ENCODE results near the gene BGLAP.

Gene BGLAP

DNA sequence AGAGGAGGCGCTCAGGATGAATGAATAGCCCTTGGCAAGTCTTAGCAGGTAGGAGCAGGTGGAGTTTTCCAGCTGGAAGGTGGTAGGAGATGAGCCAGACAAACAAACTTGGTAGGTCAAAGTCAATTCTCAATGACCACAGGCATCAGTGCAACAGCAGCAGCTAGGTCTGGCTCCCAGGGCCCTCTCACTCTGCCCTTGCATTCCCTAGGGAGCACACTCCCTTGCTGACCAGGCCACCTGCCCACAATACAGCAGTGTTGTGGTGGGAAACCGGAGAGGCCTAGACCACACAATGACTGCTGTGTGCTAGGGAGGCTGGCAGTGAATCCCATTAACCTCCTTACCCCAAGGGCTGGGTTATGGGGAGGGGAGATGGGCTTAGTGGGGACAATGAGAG, 18.9 kb downstream of the BGLAP start:
- no peak for DNase-seq

DNA sequence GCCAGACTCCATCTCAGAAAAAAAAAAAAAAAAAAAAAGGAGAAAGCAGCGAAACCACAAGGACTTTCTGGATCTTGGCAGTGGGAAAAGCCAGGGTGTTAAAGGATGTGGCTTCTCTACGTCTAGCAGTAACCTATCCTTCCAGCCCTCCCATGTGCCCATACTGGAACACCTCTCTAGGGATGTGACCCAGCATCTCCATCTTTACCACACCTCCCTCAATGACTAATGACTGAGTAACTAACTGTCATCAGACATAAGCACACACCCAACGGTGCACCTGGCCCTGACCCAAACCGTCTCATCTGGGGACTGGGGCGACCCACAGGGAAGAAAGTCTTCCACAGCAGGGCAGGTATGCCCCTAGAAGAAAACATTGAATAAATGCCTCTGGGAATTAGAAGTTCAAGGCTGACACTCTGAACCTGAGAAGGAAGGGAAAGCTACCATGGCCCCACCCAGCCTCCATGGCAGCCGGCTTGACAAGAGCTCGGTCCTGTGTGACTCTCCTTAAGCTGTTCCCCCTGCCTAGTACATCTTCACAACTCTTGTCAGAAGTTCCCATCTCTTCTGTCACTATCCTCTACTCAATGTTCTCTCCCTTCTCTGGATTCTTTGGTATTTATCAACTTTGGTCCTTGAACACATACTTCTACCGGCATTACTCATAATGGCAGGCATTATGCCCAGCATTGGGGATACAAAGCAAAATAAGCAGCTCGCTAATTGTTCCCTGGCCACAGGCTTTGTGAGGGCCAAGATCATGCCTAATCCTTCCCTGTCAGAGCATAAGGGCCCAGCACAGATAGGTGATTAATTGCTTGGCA, 20.7 kb downstream of the BGLAP start:
- DNase-seq, result no peak

DNA sequence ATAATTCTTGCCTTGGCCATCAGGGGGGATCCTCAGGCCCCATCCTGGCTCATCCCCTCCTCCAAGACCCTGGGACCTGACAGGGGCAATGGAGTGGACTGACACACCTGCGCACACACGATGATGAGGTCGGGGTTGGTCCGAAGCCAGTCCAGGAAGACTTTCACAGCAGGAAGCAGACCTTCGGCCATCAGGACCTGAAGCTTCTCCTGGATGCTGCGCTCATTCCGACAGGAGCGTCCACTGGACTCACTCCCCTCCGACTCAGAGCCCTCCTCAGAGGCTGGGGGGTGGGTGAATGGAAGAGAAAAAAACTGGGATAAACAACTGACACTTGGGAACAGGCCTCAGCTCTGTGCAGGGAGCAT, 21.3 kb downstream of the BGLAP start:
- no peak for DNase-seq

DNA sequence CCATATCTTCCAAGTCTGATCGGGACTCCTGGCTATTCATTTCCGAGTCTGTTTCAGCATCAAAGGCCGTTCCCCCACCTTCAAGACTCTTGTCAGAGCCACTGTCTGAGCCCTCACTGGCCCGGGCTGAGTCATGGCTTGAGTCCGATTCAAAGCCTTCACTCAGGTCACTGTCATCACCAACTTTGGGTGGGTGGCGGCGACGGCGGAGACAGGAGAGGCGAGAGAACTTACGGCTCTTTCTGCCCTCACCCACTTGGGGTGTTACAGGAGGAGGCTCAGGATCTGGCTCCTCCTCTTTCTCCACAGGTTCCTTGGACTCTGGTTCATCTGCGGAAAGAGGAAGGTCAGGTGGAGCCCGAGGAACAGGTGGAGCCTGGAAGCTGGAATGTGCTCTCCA, 24.1 kb downstream of the BGLAP start:
- DNase-seq, result no peak

DNA sequence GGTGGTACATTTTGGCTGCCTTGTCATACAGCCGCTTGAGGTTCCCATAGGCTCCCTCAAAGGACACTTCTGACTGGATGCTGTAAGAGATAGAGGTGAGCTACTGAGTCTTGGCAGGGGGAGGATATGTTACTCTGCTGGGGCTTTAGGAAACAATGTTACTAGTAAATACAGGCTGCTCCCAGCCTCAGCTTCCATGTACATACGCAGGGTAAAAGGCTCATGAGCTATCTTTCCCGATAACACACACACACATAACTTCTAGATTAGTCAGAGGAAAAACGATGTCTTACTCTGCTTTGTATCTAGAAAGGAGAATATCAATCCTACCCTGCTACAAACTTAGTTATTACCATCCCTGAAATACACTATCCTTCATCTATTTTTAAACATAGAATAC, 26.4 kb downstream of the BGLAP start:
- no peak for DNase-seq

DNA sequence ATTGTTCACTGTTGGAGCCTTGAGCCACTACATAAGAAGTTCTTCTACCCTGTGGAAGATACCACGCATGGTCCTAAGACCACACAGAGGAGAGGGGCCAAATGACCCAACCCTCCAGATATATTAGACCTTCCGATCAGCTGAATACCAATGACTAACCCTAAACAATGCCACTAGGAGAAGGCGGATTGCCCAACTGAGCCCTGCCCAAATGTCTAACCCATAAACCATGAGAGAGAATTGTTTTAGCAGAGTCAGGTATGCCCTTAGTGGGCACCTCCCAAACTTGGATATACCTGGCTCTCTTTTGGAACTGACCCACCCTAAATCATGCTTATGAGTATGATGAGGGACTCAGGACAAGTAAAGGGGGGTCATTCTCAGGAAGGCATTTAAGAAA, 28.3 kb downstream of the BGLAP start:
- no peak for DNase-seq

DNA sequence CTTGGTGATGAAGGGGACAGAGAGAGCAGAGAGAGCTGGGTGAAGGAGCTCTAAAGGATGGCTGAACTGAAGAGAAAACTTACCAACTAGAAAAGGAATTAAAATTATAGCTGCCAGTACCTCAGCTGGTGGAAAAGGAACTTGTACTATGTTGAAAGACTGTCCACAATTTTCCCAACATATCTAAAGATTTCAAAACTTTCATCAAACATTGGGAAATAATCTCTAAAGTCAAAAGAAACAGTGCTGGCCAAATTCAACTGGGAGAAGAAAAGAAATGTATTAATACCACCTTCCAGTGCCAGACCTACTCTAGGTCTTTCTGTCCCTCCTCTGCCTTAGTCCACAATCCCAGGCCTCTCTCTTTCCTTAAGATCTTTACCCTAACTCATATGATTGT, 34.5 kb downstream of the BGLAP start:
- peak; percentile 77 to 82 for DNase-seq

DNA sequence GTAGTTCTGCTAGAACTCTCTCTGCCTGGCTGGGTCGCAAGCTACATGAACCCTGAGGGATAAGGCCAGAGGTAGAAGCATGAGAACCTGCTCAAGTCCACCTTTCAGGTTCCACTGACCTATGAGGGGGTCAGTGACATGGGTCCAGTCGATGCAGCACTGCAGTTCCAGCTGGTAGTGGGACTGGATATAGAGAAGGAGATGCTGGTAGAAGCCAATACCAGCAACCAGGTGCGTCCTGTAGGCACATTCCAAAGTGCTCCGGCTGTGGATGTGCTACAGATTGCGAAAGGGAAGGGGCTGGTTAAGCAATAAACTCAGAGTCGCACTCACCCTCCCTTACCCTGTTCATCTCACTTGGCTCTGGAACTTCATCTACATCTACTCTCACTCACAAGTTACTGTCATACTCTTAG, 35.0 kb downstream of the BGLAP start:
- DNase-seq, result peak; percentile 34 to 38

DNA sequence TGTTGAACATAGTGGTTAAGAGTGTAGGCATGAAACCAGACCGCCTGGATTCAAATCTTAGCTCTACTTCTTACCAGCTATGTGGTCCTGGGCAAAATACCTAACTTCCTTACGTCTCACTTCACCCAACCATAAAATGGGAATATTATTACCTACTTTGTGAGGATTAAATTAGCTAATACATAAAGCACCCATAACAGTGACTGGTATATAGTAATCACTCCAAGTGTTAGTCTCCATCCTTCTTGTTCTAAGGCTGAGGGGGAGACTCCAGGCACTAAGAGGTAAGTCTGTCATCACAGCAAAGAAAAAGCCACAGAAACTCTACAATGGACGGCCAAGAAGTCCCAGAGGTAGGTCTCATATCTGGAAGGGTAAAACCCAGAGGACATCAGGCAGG, 37.9 kb downstream of the BGLAP start:
- no peak for DNase-seq

DNA sequence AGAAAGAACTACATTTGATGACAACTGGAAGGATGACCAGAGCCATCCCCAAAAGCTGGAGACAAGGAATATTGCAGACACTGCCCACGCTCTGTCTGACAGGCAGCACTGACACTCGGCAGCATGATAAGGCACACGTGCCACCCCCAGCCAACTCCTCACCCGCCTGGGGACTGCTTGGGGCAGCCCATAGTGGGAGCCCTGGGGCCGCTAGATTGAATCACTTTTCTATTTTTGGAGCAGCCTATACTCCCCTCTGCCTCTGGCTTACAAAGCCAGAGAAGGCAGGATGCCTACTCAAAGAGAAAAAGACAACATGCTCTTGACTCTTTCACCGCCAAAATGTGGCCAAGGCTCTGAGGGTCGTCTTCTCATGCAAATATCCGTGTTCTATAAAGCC, 39.3 kb downstream of the BGLAP start:
- DNase-seq, result peak; percentile 6 to 31

DNA sequence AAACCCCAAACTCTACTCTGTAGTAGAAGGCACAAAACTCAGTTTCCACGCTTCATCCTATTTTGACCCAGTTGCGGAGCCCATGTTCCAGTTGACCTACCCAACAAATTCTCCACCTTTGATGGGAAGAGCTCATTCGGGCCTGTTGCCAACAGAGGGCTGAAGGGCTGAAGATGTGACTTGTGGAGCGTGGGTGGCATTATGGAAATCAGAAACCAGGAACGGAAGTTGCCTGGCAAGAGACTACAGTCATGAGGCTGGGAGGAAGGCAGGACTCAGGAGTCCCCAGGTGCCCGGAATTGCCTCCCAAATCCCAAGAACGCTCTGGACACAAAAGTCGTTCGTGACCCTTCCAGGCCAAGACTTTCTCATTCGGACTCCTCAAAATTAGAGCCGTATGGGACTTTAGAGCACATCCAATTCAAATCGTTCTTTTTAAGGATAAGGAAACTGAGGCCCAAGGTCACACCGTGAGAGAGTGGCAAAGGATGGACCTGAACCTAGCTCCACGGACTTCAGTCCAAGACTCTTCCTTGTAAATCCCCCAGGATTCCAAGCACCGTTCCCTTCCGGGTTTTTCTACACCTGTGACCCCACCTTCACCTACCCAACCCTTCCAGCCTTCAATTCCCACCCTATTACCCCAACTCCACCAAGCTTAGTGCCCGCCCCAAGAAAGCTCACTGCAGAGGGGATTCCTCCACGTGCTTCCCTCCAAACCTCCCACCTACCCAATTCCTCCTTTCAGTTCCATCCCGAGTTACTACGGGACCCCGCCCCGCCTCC, 39.9 kb downstream of the BGLAP start:
- DNase-seq, result peak; percentile 28 to 29

DNA sequence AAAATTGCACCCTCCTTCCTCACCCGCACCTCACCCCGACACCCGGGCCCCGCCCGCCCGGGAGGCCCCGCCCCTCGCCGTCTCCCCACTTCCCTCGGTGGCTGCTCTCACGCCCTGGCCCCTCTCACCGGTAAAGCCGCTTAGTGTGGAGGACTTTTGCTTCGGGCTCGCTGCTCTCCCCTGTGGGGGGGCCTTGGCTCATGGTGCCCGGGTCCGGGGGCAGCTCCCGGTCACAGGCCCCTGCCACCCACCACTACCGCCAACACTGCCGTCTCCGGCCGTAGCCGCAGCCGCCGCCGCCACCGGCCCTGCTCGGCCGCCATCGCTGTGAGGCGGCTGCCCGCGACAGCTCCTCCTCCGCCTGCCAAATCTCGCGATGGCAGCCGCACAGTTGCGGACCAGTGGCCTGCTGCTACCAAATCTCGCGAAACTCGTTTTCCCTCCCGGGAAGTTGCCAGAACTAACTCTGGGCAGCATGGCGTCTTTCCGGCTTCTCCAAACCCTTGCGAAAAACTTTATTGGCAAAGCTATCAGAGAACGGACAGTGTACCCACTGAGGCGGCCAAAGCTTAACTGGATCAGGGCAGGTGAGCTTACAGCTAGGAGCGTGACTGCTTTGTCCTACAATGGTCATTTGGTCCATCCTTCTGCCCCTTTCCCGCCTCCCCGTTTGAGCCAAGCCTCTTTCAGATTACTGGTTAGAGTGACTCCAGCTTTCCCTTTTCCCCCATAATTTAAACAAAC, 40.7 kb downstream of the BGLAP start, which contains the start of gene SMG5:
Gene SMG5 (minus strand): TSS at position 347 of the 744 bp plus-strand sequence. CDS start 145 bp downstream, at position 202.
- DNase-seq, result peak; percentile 97 to 98

DNA sequence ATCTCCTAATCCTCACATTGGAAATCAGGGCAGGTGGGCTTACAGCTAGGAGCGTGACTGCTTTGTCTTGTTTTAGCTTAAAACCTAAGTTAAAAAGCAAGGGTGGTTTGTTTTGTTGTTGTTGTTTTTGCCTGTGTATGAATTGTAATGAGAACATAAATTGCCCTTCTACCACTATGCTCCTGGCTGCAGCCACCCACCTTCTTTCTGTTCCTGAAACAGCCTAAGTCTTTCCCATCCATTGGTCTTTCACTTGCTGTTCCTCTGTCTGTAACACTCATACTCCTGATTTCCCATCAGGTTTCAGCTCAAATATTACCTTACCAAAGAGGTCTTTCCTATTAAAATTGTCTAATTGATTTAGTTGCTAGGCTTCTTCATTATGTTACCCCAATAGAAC, 41.5 kb downstream of the BGLAP start:
- DNase-seq, result no peak

DNA sequence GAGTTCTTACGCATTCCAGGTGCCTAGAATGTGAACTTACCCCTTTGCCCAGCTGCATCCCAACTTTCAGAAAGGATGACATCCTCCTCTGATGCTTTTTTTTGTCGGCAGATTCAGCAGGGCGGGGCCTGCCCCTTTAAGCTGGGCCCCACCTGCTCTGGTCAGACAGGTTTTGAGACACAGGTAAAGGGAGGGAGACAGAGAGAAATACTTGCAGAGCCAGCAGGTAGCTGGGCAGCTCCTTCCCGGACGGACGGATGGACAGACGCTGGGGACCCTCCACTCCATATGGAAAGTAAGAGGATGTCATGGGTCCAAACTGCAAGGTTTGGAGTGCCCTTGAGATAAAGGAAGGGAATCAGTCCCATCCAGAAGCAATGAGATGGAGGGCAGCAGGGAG, 42.1 kb downstream of the BGLAP start, which contains the start of gene TMEM79:
Gene TMEM79 (plus strand): TSS at position 214 of the 400 bp plus-strand sequence. CDS start 902 bp downstream, outside the sequence.
- DNase-seq, result no peak

DNA sequence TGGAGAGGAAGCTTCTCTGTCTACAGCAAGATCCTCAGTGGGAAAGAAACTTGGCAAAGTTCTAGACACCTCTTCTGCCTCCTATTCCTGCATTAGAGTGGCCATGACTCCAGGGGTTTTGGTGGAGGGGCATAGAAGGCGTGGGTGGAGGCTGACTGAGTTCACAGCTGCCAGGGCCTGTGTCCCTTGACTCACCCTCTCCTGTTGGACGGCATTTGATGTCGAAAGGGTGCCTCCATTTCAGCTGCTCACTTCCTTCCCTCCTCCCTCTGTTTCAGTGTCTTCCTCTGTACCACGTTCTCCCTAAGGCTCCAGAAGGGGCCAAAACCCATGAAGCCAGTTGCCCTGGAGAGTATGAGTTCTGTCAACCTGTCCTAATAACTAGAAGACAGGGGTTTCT, 42.8 kb downstream of the BGLAP start:
- peak; percentile 28 to 47 for DNase-seq

DNA sequence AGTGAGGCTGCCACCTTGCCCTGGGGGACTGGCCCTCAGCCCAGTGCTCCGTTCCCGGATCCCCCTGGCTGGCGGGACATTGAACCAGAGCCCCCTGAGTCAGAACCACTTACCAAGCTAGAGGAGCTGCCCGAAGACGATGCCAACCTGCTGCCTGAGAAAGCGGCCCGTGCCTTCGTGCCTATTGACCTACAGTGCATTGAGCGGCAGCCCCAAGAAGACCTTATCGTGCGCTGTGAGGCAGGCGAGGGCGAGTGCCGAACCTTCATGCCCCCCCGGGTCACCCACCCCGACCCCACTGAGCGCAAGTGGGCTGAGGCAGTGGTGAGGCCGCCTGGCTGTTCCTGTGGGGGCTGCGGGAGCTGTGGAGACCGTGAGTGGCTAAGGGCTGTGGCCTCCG, 43.5 kb downstream of the BGLAP start:
- no peak for DNase-seq

DNA sequence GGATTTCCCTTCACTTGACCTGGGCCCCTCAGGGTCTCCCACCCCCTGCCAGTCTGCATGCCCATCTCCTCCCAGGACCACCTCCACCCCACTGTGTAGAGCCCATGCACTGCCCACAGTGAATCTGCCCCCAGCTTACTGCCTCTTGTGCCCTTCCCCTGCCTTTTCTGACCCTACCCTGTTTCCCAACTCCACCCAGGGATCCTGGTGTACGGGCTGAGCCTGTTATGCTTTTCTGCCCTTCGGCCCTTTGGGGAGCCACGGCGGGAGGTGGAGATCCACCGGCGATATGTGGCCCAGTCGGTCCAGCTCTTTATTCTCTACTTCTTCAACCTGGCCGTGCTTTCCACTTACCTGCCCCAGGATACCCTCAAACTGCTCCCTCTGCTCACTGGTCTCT, 44.1 kb downstream of the BGLAP start:
- no peak for DNase-seq

DNA sequence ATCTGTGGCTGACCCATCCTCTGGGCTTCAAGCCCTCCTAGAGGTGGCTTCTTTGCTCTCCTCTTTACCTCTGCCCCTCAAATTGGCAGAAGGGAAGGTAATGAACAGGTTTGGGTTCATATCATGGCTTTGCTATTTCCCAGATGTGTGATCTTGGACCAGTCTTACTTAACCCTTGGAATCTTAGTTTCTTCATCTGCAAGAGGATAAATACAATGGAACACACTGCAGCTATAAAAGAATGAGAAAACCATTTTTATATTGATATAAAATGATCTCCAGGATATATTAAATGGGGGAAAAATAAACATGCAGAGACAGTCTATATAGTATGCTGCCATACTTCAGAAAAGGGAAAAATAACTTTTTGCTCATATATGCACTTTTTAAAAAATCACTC, 47.9 kb downstream of the BGLAP start:
- no peak for DNase-seq

DNA sequence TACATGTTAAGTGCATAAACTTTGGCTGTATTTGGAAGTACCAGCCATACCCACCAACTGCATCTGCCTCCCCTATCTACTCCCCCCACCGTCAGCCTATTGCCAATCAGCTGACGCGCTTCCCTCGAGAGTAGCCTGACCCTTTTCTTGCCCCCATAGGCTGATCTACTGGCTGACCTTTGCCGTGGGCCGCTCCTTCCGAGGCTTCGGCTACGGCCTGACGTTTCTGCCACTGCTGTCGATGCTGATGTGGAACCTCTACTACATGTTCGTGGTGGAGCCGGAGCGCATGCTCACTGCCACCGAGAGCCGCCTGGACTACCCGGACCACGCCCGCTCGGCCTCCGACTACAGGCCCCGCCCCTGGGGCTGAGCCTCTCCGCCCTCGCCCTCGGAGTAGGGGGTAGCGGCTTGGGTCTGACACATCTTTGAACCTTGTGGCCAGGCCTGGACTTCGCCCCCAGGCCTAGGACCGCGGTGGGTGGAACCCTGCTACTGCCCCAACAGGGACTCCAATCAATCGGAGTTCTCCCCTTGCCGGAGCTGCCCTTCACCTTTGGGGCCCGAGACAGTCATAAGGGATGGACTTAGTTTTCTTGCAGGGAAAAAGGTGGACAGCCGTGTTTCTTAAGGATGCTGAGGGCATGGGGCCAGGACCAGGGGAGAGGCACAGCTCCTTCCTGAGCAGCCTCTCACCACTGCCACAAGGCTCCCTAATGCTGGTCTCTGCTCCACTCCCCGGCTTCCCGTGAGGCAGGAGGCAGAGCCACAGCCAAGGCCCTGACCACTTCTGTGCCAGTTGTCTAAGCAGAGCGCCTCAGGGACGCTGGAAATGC, 49.5 kb downstream of the BGLAP start:
- DNase-seq, result no peak

Measured in AML-193 (cell line).